NOMO-1 treated with dmso at 0.1 percent for 144 hours (cell line): ENCODE results near the gene KIF1B.
A peak's percentile ranks its signal among the peaks of the same experiment; 100 is the strongest.
"Not testable (repeated sequence)": the region's sequence is repeated elsewhere in the genome, so short reads cannot be mapped to it uniquely, and the experiment has no call there.

Experiments
- DNase-seq: peaks from one replicate; lab custom pipeline; 2025; ENCODE audit not compliant: unreplicated experiment; lab: John Stamatoyannopoulos, UW

KIF1B gene

GRCh38 chr1:10229903-10230302, 19.5 kb downstream of the KIF1B start:
- no peak for DNase-seq

- DNase-seq: no peak
Observed at GRCh38 chr1:10232163-10232562, 21.8 kb downstream of the KIF1B start.

- DNase-seq: no peak
Observed at GRCh38 chr1:10236405-10237156, 26.2 kb downstream of the KIF1B start.

GRCh38 chr1:10237157-10237539, 26.8 kb downstream of the KIF1B start:
- no peak for DNase-seq

GRCh38 chr1:10242135-10242534, 31.8 kb downstream of the KIF1B start:
- DNase-seq: no peak

GRCh38 chr1:10242811-10243210, 32.4 kb downstream of the KIF1B start:
- DNase-seq: no peak

- no peak for DNase-seq
Observed at GRCh38 chr1:10245674-10246073, 35.3 kb downstream of the KIF1B start.

- no peak for DNase-seq
Observed at GRCh38 chr1:10249808-10250457, 39.6 kb downstream of the KIF1B start.

GRCh38 chr1:10250663-10251062, 40.3 kb downstream of the KIF1B start:
- DNase-seq: no peak

- peak; percentile 18 for DNase-seq
Observed at GRCh38 chr1:10251325-10252108, 41.1 kb downstream of the KIF1B start.

- DNase-seq: no peak
Observed at GRCh38 chr1:10252508-10252907, 42.1 kb downstream of the KIF1B start.

GRCh38 chr1:10253149-10253548, 42.8 kb downstream of the KIF1B start:
- DNase-seq: no peak

- DNase-seq: no peak
Observed at GRCh38 chr1:10253755-10254154, 43.4 kb downstream of the KIF1B start.

GRCh38 chr1:10257851-10258250, 47.5 kb downstream of the KIF1B start:
- no peak for DNase-seq

- not testable (repeated sequence) for DNase-seq
Observed at GRCh38 chr1:10259547-10259946, 49.2 kb downstream of the KIF1B start.

GRCh38 chr1:10263450-10264082, 53.2 kb downstream of the KIF1B start:
- DNase-seq: no peak

- DNase-seq: no peak
Observed at GRCh38 chr1:10265027-10265426, 54.7 kb downstream of the KIF1B start.

- no peak for DNase-seq
Observed at GRCh38 chr1:10265900-10266299, 55.5 kb downstream of the KIF1B start.

GRCh38 chr1:10267319-10267718, 56.9 kb downstream of the KIF1B start:
- no peak for DNase-seq

GRCh38 chr1:10267921-10268320, 57.6 kb downstream of the KIF1B start:
- no peak for DNase-seq

- no peak for DNase-seq
Observed at GRCh38 chr1:10271090-10271489, 60.7 kb downstream of the KIF1B start.
